Measurements from ENCODE around the gene RABEPK. TPM values are rescaled to one million over a fixed set of nuclear protein-coding genes. Genes with fewer than 3 reads are reported as not detected.
"Not testable (repeated sequence)": the region's sequence is repeated elsewhere in the genome, so short reads cannot be mapped to it uniquely, and the experiment has no call there.

The RABEPK gene
- total and polyA plus RNA-seq, 2 donors from 2014 or later = 12.6 to 24.8 TPM

- TF ChIP-seq CTCF (IDR thresholded peaks at IDR 0.05; ENCODE audit: borderline replicate concordance, extremely low read depth, insufficient read depth) = no peak
- no peaks in the 10 kb centered on the region for H3K9me3 ChIP-seq (ENCODE audit: control insufficient read depth in 2 of 3, insufficient read depth in 1 of 3, low read length in 3 of 3)
- no peak overlapping the region for H3K4me3 ChIP-seq (ENCODE audit: low read length in 3 of 3)
- no peak for DNase-seq
- intact Hi-C loops (cut with DNase I) = no loop called here
- no peak overlapping the region for H3K9ac ChIP-seq (ENCODE audit: low read length in 3 of 3)
- no peak overlapping the region for H3K27ac ChIP-seq (ENCODE audit: low read depth in 2 of 2, low read length in 2 of 2)
- no peaks in the 10 kb centered on the region for H3K27me3 ChIP-seq (ENCODE audit: control insufficient read depth, insufficient read depth, low read length)
- no peak for FAIRE-seq
- peaks cover 0 to 3% (median 2%) of the 10 kb centered on the region in 3 donors for H3K36me3 ChIP-seq (ENCODE audit: control insufficient read depth in 2 of 3, insufficient read depth in 3 of 3, low read length in 3 of 3)
- H3K4me1 ChIP-seq (ENCODE audit: control insufficient read depth in 2 of 3, insufficient read depth in 2 of 3, low read depth in 1 of 3, low read length in 3 of 3) = no peaks in the 10 kb centered on the region
Measured at GRCh38 chr9:125218621-125219020, 18.3 kb downstream of the RABEPK start.

- H3K9me3 ChIP-seq (ENCODE audit: control insufficient read depth in 2 of 3, insufficient read depth in 1 of 3, low read length in 3 of 3); H3K4me1 ChIP-seq (ENCODE audit: control insufficient read depth in 2 of 3, insufficient read depth in 2 of 3, low read depth in 1 of 3, low read length in 3 of 3); FAIRE-seq; H3K36me3 ChIP-seq (ENCODE audit: control insufficient read depth in 2 of 3, insufficient read depth in 3 of 3, low read length in 3 of 3); H3K9ac ChIP-seq (ENCODE audit: low read length in 3 of 3); intact Hi-C loops (cut with DNase I); DNase-seq; H3K27ac ChIP-seq (ENCODE audit: low read depth in 2 of 2, low read length in 2 of 2); H3K27me3 ChIP-seq (ENCODE audit: control insufficient read depth, insufficient read depth, low read length); H3K4me3 ChIP-seq (ENCODE audit: low read length in 3 of 3): not testable (repeated sequence)
Measured at GRCh38 chr9:125224858-125225257, 24.5 kb downstream of the RABEPK start.

GRCh38 chr9:125227761-125228160 is 27.4 kb downstream of the RABEPK start:
- peaks cover 0 to 7% (median 3%) of the 10 kb centered on the region in 3 donors for H3K36me3 ChIP-seq (ENCODE audit: control insufficient read depth in 2 of 3, insufficient read depth in 3 of 3, low read length in 3 of 3)
- no peak overlapping the region for H3K4me3 ChIP-seq (ENCODE audit: low read length in 3 of 3)
- TF ChIP-seq CTCF (IDR thresholded peaks at IDR 0.05; ENCODE audit: borderline replicate concordance, extremely low read depth, insufficient read depth) = no peak
- intact Hi-C loops (cut with DNase I) = no loop called here
- no peaks in the 10 kb centered on the region for H3K4me1 ChIP-seq (ENCODE audit: control insufficient read depth in 2 of 3, insufficient read depth in 2 of 3, low read depth in 1 of 3, low read length in 3 of 3)
- no peaks in the 10 kb centered on the region for H3K27me3 ChIP-seq (ENCODE audit: control insufficient read depth, insufficient read depth, low read length)
- no peak overlapping the region for H3K27ac ChIP-seq (ENCODE audit: low read depth in 2 of 2, low read length in 2 of 2)
- no peaks in the 10 kb centered on the region for H3K9me3 ChIP-seq (ENCODE audit: control insufficient read depth in 2 of 3, insufficient read depth in 1 of 3, low read length in 3 of 3)
- FAIRE-seq = no peak
- DNase-seq = no peak
- H3K9ac ChIP-seq (ENCODE audit: low read length in 3 of 3) = no peak overlapping the region

GRCh38 chr9:125233678-125234077 is 33.3 kb downstream of the RABEPK start:
- FAIRE-seq = no peak
- Histone ChIP-seq H3K27ac (ENCODE audit: low read depth in 2 of 2, low read length in 2 of 2) (no peak overlapping the region), H3K36me3 (ENCODE audit: control insufficient read depth in 2 of 3, insufficient read depth in 3 of 3, low read length in 3 of 3) (peaks cover 8 to 35% (median 21%) of the 10 kb centered on the region in 3 donors)

GRCh38 chr9:125234099-125234498 is 33.8 kb downstream of the RABEPK start:
- H3K9me3 ChIP-seq (ENCODE audit: control insufficient read depth in 2 of 3, insufficient read depth in 1 of 3, low read length in 3 of 3); H3K27ac ChIP-seq (ENCODE audit: low read depth in 2 of 2, low read length in 2 of 2); H3K27me3 ChIP-seq (ENCODE audit: control insufficient read depth, insufficient read depth, low read length); intact Hi-C loops (cut with DNase I); DNase-seq; H3K9ac ChIP-seq (ENCODE audit: low read length in 3 of 3); FAIRE-seq; H3K4me3 ChIP-seq (ENCODE audit: low read length in 3 of 3): not testable (repeated sequence)
- peaks cover 11 to 39% (median 22%) of the 10 kb centered on the region in 3 donors for H3K36me3 ChIP-seq (ENCODE audit: control insufficient read depth in 2 of 3, insufficient read depth in 3 of 3, low read length in 3 of 3)
- peaks cover 3 to 16% (median 4%) of the 10 kb centered on the region in 3 donors for H3K4me1 ChIP-seq (ENCODE audit: control insufficient read depth in 2 of 3, insufficient read depth in 2 of 3, low read depth in 1 of 3, low read length in 3 of 3)

More at GRCh38 chr9:125233678-125234077, 33.3 kb downstream of the RABEPK start:
- H3K27me3 ChIP-seq (ENCODE audit: control insufficient read depth, insufficient read depth, low read length) = no peaks in the 10 kb centered on the region
- no peak overlapping the region for H3K4me3 ChIP-seq (ENCODE audit: low read length in 3 of 3)
- intact Hi-C loops (cut with DNase I) = no loop called here
- peaks cover 3 to 12% (median 4%) of the 10 kb centered on the region in 3 donors for H3K4me1 ChIP-seq (ENCODE audit: control insufficient read depth in 2 of 3, insufficient read depth in 2 of 3, low read depth in 1 of 3, low read length in 3 of 3)
- no peak for TF ChIP-seq CTCF (IDR thresholded peaks at IDR 0.05; ENCODE audit: borderline replicate concordance, extremely low read depth, insufficient read depth)
- no peak overlapping the region for H3K9ac ChIP-seq (ENCODE audit: low read length in 3 of 3)
- DNase-seq = no peak
- H3K9me3 ChIP-seq (ENCODE audit: control insufficient read depth in 2 of 3, insufficient read depth in 1 of 3, low read length in 3 of 3) = no peaks in the 10 kb centered on the region

Data from kidney (tissue), 14 donors.